ENCODE results near the gene MS4A18.

DNA sequence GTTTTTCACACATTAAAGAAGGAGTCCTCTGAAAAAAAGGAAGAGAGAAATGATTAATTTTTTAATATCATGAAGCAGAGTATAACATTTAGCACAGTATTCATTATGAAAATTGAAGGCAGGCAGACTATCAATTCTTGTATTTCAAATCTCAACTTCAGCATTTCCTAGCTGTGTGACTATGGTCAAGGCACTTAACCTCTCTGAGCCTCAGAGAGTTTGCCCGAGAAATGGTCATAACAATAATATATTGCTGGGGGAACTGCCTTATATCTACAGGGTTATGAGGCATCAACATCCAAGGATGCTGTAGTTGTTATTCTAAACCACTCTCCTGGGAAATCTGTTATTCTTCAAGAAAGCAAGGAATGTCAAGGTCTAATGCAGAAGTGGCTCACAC lies 1.1 kb downstream of the MS4A18 start:
- TF ChIP-seq, protein P1, sequence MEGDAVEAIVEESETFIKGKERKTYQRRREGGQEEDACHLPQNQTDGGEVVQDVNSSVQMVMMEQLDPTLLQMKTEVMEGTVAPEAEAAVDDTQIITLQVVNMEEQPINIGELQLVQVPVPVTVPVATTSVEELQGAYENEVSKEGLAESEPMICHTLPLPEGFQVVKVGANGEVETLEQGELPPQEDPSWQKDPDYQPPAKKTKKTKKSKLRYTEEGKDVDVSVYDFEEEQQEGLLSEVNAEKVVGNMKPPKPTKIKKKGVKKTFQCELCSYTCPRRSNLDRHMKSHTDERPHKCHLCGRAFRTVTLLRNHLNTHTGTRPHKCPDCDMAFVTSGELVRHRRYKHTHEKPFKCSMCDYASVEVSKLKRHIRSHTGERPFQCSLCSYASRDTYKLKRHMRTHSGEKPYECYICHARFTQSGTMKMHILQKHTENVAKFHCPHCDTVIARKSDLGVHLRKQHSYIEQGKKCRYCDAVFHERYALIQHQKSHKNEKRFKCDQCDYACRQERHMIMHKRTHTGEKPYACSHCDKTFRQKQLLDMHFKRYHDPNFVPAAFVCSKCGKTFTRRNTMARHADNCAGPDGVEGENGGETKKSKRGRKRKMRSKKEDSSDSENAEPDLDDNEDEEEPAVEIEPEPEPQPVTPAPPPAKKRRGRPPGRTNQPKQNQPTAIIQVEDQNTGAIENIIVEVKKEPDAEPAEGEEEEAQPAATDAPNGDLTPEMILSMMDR (IDR thresholded peaks at IDR 0.05), result no peak
- no peak for TF ChIP-seq ZFX (IDR thresholded peaks at IDR 0.05; ENCODE audit: borderline replicate concordance)
